WERI-Rb-1 (cell line): ENCODE data around the gene C6orf62.
A peak's percentile ranks its signal among the peaks of the same experiment; 100 is the strongest.
"Not testable (repeated sequence)": the region's sequence is repeated elsewhere in the genome, so short reads cannot be mapped to it uniquely, and the experiment has no call there.

Experiments
- DNase-seq: peaks from one replicate; pipeline ENCODE4 v3.0.0-alpha.2; 2020
- H3K27ac ChIP-seq: fragments of 250-450 bp; sonication (Bioruptor Pico); 2 replicates; pipeline ENCODE4 v1.5.1; 2020; ENCODE audit warnings: mild to moderate bottlenecking, moderate library complexity
- H3K27me3 ChIP-seq: fragments of 250-450 bp; sonication (Bioruptor Pico); 2 replicates; pipeline ENCODE4 v1.5.1; 2021; ENCODE audit warnings: mild to moderate bottlenecking, low read depth, moderate library complexity; ENCODE audit not compliant: insufficient read depth, severe bottlenecking
- H3K36me3 ChIP-seq: fragments of 250-450 bp; sonication (Bioruptor Pico); 2 replicates; pipeline ENCODE4 v1.5.1; 2020; ENCODE audit warnings: mild to moderate bottlenecking, moderate library complexity
- H3K4me3 ChIP-seq: 2 replicates; pipeline ENCODE4 v1.5.1; 2011; ENCODE audit warnings: low read depth, mild to moderate bottlenecking, control low read depth, low read length
- H3K9me3 ChIP-seq: fragments of 250-450 bp; sonication (Bioruptor Pico); 2 replicates; pipeline ENCODE4 v1.5.1; 2021; ENCODE audit warnings: mild to moderate bottlenecking, moderate library complexity; ENCODE audit not compliant: severe bottlenecking
- TF ChIP-seq, protein P1 (sequence below): IDR thresholded peaks from 2 replicates; pipeline ENCODE4 v1.5.1; 2011; ENCODE audit warnings: low read depth, mild to moderate bottlenecking, control low read depth, inconsistent platforms, low read length

The C6orf62 gene

DNA sequence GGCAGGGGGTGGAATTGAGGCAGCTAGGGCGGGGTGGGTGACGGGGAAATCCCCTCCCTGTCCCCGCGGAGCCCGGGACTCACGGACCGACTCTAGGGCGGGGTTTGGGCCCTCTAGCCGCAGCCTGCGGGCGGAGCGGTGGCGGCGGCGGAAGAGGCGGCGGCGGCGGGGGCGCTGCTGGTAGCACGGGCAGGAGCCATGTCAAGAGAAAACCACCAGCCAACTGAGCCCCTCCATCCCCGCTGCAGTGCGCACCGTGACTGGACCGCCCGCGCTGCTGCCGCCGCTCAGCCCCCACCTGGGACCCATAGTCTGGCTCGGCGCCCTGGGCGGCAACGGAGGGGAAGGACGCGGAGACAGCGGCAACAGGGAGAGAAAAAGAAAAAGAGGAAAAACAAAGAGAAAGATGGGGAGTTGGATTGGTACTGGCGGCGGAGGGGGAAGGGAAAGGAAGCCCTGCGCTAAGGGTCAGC is 1.2 kb upstream of the C6orf62 start:
- H3K36me3 ChIP-seq: peaks cover 40% of the 10 kb centered on the region
- peak; percentile 60 for DNase-seq
- no peaks in the 10 kb centered on the region for H3K9me3 ChIP-seq
- TF ChIP-seq, protein P1, sequence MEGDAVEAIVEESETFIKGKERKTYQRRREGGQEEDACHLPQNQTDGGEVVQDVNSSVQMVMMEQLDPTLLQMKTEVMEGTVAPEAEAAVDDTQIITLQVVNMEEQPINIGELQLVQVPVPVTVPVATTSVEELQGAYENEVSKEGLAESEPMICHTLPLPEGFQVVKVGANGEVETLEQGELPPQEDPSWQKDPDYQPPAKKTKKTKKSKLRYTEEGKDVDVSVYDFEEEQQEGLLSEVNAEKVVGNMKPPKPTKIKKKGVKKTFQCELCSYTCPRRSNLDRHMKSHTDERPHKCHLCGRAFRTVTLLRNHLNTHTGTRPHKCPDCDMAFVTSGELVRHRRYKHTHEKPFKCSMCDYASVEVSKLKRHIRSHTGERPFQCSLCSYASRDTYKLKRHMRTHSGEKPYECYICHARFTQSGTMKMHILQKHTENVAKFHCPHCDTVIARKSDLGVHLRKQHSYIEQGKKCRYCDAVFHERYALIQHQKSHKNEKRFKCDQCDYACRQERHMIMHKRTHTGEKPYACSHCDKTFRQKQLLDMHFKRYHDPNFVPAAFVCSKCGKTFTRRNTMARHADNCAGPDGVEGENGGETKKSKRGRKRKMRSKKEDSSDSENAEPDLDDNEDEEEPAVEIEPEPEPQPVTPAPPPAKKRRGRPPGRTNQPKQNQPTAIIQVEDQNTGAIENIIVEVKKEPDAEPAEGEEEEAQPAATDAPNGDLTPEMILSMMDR: no peak
- no peaks in the 10 kb centered on the region for H3K27me3 ChIP-seq
- peak overlapping the region; percentile 98 for H3K4me3 ChIP-seq
- peak overlapping the region; percentile 99 for H3K27ac ChIP-seq

DNA sequence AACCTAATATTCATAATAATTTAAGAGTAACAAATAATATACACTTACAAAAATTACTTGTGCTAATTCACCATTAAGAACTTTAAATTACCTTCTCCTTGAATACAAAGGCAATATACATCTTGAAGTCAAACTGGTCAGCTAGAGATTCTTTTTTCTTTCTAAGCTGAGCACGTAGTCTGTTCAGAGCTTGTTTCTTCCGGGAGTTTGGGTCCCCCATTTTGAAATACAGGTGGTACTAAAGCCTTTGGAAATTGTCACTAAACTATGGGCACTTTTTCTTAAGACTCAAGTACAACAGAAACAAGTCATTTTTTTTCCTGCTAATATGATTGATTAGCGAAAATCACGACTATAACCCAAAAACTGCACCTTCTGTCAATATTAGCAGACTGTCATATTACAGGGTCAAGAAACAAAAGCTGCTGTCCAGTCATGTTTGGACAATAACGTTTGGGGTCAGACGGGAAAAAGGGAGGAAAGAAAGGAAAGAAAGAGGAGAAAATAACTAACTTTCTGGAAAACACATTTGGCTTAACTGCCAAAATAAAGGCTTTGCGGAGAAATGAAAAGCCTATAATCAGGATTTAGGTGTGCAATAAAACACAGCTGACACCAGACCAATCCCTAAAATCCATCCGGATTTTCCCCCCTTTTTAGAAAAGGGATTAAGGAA is 367 bp downstream of the C6orf62 start:
- H3K4me3 ChIP-seq: peak overlapping the region; percentile 98
- TF ChIP-seq, protein P1: no peak
- peaks cover 56% of the 10 kb centered on the region for H3K36me3 ChIP-seq
- DNase-seq: no peak
- H3K9me3 ChIP-seq: no peaks in the 10 kb centered on the region
- no peaks in the 10 kb centered on the region for H3K27me3 ChIP-seq
- peak overlapping the region; percentile 42 for H3K27ac ChIP-seq

DNA sequence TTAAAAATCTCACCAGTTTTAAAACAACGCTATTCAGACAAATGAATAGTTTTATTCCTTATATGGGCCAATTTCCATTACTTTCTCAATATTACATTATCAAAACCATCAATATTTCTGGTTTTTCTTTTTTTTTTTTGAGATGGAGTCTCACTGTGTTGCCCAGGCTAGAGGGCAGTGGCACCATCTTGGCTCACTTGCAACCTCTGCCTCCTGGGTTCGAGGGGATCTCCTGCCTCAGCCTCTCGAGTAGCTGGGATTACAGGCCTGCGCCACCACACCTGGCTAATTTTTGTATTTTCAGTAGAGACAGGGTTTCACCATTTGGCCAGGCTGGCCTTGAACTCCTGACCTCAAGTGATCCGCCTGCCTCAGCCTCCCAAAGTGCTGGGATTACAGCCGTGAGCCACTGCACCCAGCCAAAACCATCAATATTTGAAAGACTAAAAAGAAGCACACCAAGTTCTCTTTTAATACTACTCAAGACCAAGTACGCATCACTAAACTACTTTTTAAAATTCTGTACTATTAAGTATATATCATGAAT is 2.3 kb downstream of the C6orf62 start:
- H3K27me3 ChIP-seq, H3K9me3 ChIP-seq, DNase-seq, H3K4me3 ChIP-seq, H3K27ac ChIP-seq: not testable (repeated sequence)
- peaks cover 75% of the 10 kb centered on the region for H3K36me3 ChIP-seq

DNA sequence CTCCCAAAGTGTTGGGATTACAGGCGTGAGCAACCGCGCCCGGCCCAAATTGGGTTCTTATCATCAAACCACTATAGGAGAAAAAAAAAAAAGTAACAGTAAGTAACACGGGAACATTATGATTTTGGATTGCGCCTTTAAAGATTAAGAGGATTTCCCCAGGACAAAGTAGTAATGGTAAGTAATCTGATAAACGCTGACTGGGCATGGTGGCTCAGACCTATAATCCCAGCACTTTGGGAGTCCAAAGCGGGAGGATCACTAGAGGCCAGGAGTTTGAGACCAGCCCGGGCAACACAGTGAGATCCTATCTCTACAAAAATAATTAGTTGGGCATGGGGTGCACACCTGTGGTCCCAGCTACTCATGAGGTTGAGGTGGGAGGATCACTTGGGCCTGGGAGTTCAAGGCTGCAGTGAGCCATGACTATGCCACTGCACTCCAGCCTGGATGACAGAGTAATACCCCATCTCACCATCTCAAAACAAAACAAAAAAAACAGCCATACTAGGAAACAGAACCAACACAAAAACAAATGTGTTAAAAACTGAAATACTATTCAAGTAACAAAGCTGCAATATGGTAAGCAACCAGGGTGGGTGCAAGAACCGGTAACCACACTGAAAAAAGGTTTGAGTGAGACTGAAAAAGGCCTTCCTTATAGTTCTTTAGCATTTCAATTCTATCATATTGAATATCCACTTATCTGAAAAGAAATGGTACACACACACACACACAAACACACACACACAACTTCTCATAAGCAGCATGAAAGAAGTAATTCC is 8.2 kb downstream of the C6orf62 start:
- Histone ChIP-seq H3K27ac (no peak overlapping the region), H3K9me3 (no peaks in the 10 kb centered on the region), H3K4me3 (no peak overlapping the region), H3K36me3 (peaks cover 98% of the 10 kb centered on the region), H3K27me3 (no peaks in the 10 kb centered on the region)
- TF ChIP-seq, protein P1: no peak
- no peak for DNase-seq

DNA sequence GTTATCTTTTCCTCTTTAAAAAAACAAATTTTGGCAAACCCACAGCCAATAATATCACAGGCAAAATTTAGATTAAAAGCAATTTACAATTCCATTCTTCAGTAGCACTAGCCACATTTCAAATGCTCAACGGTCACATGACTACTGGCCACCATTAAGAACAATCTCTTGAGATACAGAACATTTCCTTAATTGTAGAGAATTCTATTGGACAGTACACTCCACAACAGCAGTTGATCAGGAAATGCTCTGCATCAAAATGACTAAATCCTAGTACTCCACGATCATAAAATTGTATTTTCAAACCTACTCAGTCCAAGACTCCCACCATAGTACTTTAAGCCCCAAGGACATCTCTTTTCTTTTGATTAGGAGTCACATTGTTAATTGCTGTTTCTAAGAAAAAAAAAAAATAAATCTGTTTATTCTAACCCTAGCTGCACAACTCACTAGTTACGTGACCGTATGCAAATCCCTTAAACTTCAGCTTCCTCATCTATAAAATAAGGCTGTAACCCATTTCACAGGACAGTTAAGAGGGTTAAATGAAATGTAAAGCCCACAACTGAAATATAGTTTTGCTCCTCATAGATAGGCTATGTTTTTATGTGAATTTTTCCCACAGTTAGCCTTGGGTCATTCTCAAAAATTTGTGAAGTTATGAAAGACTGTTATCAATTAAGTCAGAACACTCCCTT is 9.8 kb downstream of the C6orf62 start:
- TF ChIP-seq, protein P1: no peak
- DNase-seq: no peak
- Histone ChIP-seq H3K9me3 (no peaks in the 10 kb centered on the region), H3K4me3 (no peak overlapping the region), H3K27me3 (no peaks in the 10 kb centered on the region), H3K36me3 (peaks cover 97% of the 10 kb centered on the region), H3K27ac (no peak overlapping the region)

DNA sequence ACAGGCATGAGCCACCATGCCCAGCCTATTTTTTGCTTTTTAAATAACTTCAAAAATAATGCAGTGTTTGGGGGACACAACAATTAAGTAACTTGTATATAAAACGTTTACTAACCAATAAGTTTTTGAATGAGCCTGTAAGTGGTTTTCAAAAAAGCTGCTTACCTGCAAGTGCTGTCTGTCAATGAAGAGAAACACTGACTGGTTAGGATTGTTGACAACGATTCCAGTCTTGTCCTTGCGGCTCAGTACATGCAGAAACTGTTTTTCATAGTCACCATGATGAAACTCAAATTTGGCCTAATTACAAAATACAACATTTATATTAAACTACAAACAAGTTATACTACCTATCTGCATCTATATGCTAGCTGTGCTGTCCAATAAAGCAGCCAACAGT is 10.3 kb downstream of the C6orf62 start:
- Histone ChIP-seq H3K27me3 (no peaks in the 10 kb centered on the region), H3K4me3 (no peak overlapping the region), H3K9me3 (no peaks in the 10 kb centered on the region), H3K27ac (no peak overlapping the region), H3K36me3 (peaks cover 97% of the 10 kb centered on the region)
- TF ChIP-seq, protein P1: no peak
- no peak for DNase-seq
